Hepatocyte (in vitro differentiated cells): ENCODE data around the gene MYCBPAP.
A peak's percentile ranks its signal among the peaks of the same experiment; 100 is the strongest.

Experiments
- CTCF ChIP-seq: fragments of 200-600 bp; sonication (generic); IDR thresholded peaks from 2 replicates; pipeline ENCODE4 v1.5.1; 2016; ENCODE audit warnings: antibody characterized with exemption, mild to moderate bottlenecking; ENCODE audit not compliant: poor library complexity
- EZH2 ChIP-seq: fragments of 200-600 bp; sonication (generic); IDR thresholded peaks from 2 replicates; pipeline ENCODE4 v1.6.1; 2016; ENCODE audit warnings: antibody characterized with exemption, mild to moderate bottlenecking, borderline replicate concordance

GRCh38 chr17:50550661-50551432 is 42.6 kb downstream of the MYCBPAP start:
- peak; percentile 86 for TF ChIP-seq CTCF
- no peak for TF ChIP-seq EZH2
